NCI-H526 treated with DMSO at 0.1 percent for 48 hours (cell line): ENCODE results near the gene CUL9.

ENCODE experiments used
- DNase-seq: peaks from one replicate; lab custom pipeline; 2025; lab: John Stamatoyannopoulos, UW

Gene CUL9

DNA sequence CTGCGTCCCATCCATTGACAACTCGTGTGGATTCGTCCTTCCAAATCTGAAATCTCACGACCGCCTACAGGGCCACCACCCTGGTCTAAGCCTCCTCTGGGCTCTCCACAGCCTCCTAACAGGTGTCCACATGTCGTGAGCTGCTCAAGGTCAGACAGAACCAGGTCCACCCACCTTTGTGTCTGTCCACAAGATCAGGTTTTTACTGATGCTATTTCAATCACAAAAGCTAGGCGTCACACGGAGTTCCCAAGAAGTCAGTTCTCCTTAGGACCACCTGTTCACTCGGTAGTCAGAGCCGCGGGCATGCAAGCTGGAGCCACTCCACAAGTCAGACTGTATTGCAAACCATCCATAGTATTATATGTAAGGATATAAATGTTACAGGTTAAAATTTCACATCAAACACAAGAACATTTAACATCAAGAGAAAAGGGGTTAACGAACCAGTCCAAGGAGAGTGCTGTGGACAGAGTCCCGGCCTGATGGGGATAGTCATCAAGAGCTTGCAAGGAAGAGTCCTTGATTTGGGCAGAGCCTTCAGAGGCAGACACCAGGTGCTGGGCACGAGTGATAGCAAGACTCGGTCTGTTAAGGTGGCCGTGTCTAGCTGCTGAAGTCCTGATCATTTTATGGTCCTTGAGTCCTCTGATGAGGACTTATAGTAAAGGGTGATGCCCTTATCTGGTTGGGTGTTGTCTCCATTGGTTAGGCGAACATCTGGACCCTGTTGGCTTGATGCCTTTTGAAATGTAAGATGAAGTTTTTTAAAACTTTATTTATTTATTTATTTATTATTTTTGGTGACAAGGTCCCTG is 48.0 kb downstream of the CUL9 start:
- no peak for DNase-seq

DNA sequence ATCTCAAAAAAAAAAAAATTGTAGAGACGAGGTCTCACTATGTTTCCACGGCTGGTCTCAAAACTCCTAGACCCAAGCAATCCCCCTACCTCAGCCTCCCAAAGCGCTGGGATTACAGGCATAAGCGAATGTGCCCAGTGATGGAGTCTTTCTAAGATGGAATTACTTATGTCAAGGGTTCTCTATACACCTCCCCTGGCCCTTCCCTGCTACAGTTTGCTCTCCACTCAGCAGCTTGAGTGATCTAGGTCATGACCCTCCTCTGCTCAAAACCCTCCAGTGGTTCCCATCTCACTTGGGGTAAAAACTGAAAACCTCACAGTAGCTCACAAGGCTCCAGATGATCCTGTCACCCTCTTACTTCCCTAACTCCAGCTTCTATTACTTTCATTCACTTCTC is 49.1 kb downstream of the CUL9 start:
- no peak for DNase-seq

DNA sequence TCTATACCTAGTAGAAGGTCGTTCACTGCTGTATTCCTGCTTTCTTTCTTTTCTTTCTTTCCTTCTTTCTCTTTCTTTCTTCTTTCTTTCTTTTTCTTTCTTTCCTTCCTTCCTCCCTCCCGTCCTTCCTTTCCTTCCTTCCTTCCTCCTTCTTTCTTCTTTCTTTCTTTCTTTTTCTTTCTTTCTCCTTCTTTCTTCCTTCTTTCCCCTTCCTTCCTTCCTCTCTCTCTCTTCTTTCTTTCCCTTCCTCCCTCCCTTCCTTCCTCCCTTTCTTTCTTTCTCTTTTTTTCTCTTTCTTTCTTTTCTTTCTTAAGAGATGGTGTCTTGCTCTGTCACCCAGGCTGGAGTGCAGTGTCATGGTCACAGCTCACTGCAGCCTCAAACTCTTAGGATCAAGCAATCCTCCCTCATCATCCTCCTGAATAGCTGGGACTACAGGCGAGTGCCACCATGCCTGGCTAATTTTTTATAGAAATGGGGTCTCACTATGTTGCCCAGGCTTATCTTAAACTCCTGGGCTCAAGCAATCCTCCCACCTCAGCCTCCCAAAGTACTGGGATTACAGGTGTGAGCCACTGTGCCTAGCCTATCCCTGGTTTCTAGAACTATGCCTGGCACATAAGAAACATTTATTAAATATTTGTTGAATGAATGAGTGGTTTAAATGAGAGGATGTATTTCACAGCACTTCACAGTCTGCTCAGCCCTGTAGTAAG is 49.9 kb downstream of the CUL9 start:
- no peak for DNase-seq

DNA sequence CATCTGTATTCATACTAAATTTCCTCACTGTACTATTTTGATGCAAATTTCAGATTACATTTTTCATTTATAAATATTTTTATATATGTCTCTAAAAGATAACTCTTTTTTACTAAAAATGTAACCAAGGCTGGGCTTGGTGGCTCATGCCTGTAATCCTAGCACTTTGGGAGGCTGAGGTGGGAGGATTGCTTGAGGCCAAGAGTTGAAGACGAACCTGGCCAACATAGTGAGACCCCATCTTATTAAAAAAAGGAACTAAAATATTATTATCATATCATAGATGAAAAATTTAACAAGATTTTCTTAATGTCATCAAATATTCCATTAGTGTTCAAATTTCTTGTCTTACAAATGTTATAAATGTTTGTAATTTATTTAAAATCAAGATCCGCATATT is 53.8 kb downstream of the CUL9 start:
- no peak for DNase-seq

DNA sequence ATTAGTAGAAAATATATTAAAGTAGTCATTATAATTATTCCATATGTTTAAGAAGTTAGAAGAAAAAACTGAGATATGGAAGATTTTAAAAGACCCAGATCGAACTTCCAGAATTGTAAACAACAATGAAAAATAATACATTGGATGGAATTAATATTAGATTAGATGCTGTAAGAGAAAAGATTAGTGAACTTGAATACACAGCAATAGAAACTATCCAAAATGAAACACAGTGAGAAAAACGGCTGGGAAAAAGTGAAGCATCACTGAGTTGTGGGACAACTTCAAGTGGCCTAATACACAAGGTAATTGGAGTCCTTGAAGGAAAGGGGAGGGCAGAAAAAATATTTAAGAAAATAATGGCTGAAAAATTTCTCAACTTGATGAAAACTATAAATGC is 57.1 kb downstream of the CUL9 start:
- DNase-seq, result no peak

DNA sequence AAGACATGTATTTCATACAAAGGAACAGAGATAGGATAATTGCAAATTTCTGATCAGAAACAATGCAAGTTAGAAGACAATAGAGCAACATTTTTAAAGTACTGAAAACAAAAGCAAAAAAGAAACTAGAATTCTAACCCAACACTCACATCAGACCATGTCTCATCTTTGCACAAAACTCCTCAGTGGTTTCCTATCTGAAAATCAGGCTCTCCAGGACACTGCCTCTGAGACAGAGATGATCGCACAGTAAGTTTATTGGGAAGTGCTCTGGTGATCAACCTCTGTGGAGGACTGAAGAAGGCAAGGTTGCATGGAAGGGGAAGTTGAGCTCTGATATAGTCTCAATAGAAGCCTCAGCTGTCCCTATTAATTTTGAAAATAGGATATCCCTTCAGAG is 59.0 kb downstream of the CUL9 start:
- DNase-seq, result no peak

DNA sequence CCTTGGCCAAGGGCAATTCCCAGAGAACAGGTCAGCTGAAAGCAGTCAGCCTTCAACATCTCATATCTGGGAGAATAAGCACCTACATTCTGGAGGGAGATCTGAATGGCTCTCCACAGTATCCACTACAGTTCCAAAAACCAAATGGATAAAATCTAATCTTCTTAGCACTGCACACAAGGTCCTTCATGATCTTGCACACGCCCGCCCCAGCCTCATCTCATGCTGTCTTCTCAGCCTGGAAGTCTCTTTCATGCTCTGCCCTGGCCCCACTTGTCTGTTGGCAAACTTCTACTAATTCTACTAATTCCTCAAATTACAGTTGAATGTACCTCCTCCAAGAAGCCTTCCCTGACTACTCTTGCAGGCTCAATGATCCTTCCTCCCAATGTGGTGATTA is 59.5 kb downstream of the CUL9 start:
- no peak for DNase-seq

DNA sequence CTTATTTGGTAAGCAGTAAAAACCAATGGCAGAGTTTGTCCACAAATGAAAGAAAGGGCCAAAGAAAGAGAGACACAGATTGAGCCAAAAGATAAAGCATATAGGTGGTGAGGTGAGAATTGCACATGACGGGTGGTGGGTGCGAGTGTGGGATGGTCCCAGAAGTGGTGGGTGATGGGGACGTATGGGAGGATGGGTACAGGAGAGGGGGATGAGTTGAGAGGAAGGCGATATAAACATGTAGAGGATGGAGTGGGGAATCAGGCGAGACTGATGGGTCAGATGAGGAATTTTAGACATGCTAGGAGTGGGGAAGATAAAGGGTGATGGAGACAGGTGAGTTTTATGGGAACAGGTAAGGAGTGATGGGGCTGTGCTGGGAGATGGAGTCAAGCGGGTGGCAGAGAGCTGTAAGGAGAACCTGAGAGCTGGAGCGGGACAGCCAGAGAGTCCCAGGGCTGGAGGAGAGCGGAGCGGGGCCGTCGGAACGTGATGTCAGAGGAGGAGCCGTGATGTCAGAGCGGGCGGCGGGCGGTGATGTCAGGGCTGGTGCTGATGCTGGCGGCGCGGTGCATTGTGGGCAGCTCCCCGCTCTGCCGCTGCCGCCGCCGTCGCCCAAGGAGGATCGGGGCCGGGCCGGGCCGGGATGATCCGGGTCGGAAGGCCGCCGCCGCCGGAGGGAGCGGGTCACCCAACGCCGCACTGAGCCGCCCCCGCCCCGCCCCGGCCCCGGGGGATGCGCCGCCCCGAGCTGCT is 61.1 kb downstream of the CUL9 start, which contains the start of gene TTBK1:
Gene TTBK1 (plus strand): TSS at position 574 of the 756 bp plus-strand sequence. CDS start 3,180 bp downstream, outside the sequence.
- DNase-seq, result peak; percentile 6

DNA sequence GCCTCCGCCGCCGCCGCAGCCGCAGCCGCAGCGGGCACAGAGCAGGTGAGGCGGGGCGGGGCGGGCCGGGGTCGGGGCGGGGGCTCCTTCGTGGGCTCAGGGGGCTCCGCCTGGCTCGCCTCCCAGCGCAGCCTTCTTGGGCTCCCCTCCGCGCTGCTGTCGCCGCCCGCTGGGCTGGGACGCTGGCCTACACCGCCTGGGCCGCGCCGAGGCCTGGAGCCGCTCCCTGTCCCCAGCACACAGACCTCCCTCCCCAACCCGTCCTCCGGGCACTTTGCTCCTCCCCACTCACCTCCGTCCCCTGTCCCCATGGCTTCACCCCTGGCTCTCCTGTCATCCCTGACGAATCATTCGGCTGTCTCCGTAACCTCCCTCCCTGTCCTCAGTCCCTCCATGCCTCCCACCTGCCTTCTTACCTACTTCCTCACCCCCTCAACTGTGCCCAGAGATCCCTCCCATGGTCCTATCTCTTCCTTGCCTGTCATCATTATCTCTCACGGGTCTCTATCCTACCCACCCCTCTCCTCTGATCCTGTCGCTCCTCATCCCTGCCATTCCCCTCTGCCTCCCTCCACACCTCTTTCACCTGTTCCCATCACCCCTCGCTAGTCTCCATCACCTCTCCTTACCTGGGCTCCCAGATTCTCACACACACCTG is 61.8 kb downstream of the CUL9 start:
- no peak for DNase-seq

DNA sequence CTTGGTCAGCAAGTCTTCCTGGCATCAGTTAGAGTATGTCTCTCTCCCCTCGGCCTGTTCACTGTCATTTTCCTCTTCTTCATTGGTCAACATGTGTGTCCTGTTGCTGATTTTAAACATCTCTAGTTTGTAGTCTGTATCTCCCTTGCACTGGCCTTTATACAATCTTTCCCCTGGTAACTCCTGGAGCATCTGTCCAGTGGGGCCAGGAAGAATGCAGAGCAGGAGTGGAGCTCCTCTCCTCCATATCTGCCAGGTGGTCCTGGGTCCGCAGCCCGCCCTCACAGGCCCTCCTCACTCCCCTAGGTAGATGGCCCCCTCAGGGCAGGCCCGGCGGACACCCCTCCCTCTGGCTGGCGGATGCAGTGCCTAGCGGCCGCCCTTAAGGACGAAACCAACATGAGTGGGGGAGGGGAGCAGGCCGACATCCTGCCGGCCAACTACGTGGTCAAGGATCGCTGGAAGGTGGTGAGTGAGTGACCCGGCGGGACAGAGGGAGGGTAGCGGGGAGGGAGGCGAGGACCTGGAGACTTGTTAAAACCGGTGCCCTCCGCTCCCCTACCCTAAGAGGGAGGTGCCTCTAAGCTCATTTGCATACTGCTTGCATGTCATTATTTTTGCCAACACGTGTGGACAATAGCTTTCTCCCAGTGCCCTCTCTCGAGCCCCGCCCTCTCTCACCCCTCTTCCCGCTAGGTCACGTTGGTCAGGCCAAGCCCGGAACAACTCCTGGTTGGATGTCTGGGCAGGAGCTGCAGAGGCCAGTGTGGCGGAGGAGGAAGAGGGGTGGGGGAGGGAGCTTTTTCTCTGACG is 64.5 kb downstream of the CUL9 start:
- DNase-seq, result peak; percentile 76

DNA sequence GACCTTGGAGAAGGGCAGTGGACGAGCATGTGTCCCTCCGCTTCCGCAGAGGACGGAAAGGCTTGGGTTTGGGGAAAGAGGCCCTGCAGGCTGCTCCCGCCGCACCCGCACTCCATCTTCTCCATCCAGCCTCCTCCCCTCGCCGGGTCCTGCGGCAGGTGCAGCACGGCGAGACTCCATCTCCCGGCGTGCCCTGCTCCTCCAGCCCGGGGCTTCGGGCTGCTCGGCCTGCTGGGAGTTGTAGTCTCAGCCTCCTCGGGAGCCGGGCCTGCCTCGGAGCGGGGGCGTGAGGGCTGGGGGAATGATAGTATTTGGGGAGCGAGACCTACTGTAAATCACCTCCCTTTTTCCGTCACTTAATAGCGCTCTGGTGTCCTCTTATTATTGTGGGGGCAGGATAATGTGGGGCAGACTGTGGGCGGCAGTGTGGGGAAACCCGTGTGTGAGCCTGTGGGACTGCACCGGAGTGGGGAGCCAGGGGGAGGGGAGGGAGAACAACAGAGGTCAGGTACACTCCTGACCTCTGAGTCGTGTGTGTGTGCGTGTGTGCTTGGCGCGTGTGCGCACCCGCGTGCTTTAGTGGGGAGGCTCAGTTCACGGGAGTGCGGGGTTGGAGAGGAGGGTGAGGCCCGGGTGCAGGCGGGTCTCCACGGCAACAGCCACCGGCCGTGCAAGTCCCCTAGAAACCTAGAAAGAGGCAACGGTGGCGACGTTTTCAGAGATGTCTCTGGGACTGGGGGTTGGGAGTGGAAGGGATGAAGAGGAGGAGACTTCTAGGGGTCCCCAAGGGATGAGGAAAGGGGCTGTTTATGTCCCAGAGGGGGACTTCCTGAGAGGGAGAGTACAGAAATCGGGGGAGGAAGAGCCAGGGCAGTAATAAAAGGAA is 65.4 kb downstream of the CUL9 start:
- peak; percentile 76 for DNase-seq

DNA sequence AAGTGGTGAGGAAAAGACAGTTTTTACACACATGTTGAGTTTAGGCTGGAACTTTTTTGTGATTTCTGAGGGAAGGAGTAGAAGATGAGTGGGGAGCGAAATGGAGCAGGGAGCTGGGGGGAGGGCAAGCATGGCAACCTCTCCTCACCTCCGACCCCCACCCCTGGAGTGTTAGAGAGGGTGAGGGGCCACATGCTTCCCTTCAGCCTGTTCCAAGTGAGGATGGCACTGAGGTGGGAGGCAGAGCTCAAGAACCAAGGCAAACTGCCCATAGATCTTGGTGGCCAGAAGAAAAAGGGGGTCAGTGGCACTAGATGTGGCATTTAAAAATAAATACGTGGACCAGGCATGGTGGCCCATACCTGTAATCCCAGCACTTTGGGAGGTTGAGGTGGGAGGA is 66.1 kb downstream of the CUL9 start:
- DNase-seq, result no peak

DNA sequence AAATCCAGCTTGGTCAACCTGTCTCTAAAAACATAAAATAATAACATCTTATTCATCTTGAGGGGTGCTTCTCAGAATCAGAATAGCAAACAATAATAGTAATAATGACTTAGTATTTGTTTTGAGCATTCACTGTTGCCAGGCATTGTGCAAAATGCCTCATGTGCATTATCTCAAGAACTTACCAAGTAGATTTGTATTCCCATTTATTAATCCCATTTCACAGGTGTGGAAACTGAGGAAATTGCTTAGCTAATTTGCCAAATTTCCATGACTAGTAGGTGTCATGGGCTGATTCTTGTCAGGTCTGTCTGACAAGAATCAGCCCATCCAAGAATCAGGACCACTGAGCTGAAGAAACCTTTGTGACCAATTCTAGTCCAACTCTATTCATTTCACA is 66.8 kb downstream of the CUL9 start:
- DNase-seq, result no peak

DNA sequence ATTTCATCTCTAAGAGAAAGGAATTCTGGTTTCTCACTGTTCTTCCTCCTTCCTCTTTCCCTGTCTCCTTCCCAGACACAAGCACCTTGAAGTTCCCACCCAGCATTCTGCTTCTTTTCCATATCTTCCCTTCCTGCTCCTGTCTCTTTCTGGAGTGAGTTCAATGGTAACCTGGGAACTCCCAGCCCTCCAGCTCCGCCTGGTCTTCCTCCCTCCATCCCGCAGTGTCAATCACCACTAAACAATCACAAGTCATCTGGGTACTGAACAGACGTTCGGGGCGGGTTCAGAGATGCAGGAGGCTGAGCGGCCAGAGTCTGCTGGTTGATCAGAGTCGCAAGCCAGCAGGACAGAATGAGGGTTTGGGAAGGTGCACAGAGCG is 69.0 kb downstream of the CUL9 start:
- DNase-seq, result no peak

DNA sequence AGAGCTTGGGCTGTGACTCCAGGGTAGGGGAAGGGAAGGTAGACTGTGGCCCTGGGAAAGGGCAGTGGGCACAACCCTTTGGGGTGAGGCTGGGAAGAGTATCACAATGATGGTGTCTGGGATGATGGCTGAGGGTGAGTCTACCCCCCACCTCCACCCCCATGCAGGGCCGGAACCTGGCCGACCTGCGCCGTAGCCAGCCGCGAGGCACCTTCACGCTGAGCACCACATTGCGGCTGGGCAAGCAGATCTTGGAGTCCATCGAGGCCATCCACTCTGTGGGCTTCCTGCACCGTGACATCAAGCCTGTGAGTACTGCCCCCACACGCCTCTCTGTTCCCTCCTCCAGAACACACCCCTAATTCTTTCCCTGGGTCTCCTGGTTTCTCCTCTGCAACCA is 71.4 kb downstream of the CUL9 start:
- no peak for DNase-seq

DNA sequence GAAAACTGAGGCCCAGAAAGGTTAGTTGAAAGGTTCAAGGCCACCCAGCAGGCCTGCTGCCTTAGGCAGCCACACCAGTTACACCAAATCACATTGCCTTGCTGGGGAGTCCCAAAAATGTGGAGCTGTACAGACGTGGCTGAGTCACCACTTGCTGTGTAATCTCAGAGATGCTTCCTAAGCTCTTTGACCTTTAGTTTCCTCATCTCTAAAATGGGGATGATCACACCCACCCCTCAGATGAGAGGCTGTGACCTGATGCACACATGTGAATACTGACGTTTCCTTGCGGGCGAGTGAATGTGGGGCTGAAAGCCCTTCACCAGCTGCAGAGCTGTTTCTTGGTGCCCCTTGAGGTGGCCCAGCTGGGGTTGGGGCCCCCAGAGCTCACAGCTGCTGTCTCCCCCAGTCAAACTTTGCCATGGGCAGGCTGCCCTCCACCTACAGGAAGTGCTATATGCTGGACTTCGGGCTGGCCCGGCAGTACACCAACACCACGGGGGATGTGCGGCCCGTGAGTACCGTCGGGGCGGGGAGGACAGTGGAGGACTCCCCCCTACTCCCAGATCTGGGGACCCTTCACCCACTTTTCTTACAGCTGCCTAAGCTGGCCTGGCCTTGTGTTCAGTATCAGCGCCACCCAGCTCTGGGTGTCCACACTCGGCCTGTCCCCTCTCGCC is 72.3 kb downstream of the CUL9 start:
- no peak for DNase-seq

DNA sequence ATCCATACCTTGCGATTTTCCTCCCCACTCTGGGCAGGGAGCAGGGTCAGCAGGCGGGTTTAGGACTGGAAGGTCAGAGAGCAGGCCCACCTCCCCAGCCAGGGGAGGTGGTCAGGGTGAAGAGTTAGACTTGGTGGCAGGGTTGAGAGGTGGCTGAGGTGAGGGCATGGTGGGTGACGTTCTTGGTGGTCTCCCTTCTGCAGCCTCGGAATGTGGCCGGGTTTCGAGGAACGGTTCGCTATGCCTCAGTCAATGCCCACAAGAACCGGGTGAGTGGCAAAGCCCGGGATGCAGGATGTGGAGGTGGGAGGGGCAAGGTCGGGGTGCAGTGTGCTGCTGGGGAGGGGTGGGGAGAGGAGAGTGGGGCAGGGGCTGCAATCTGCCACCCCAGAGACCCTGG is 72.8 kb downstream of the CUL9 start:
- no peak for DNase-seq

DNA sequence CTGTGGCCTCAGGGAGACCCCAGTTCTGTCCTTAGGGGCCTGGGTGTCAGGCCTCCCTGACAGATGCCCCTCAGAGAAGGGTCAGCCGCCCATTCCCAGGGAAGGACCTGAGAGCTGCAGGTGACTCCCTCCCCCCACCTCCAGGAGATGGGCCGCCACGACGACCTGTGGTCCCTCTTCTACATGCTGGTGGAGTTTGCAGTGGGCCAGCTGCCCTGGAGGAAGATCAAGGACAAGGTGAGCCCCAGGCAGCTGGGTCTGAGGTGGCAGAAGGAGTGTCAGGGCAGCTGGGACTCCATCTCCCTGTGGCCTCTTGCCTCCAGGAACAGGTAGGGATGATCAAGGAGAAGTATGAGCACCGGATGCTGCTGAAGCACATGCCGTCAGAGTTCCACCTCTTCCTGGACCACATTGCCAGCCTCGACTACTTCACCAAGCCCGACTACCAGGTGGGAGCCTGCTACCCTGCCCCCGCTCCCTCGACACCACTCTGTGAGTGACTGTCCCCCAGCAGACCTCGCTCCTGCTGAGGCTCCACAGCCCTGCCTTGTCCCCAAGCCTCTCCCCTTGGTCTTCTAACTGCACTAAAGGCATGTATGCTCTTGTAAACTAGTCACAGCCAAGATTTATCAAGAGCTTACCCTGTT is 73.5 kb downstream of the CUL9 start:
- no peak for DNase-seq

DNA sequence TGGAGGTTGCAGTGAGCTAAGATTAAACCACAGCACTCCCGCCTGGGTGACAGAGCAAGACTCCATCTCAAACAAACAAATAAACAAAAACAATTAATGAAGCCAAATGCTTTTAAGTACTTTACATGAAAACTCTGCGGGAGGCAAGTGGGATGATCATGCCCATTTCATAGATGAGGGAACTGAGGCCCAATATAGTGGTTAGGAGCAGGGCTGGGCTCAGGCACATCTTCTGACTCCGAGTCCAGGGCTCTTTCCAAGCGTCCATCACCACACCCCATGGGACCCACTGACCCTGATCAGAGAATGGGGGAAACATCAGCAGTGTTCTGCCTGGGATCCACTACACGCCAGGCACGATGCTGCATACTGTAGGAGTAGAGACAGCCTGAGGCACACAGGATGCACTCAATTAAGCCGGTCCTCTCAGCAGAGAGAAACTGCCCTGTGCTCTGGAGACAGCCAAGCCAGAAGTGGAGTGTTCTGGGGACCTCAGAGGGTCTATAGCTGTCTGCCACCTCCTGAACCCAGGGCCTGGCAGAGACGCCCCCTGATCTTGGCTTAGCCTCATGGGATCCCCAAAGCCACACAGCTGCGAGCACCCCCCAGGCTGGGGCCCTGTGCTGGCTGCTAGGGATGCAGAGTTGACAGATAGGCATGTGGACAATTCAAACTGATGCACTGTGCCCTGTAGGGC is 74.8 kb downstream of the CUL9 start:
- DNase-seq, result no peak
